ENCODE data around the gene NEK9. TPM values are rescaled to one million over a fixed set of nuclear protein-coding genes. Genes with fewer than 3 reads are reported as not detected.
"Not testable (repeated sequence)": the region's sequence is repeated elsewhere in the genome, so short reads cannot be mapped to it uniquely, and the experiment has no call there.

The NEK9 gene
- total RNA-seq, 1 experiment from 2014 or later = 56.5 TPM

DNA sequence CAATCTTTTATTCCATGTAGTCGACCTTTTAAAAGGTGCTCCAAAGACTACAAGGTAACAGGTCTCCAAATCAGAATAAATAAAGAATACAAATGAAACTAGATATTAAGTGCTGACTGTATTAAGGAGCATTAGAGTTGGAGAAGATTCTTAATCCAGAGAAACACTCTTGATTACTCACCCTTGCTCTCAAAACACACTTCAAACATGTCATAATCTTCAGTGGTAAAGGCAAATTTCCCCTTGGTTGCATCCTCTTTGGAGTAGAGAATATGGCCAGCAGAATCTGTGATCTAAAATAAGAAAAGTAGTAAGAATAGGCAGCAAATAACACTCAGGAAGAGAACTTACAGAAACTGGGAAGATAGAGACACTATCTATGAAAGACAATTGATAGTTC, 25.0 kb upstream of the NEK9 start:
- Histone ChIP-seq H4K5ac (ENCODE audit: insufficient read length, low read depth, low read length) (no peak overlapping the region), H3K27me3 (ENCODE audit: insufficient read depth, low read length) (no peaks in the 10 kb centered on the region), H4K8ac (replicated peaks; ENCODE audit: insufficient read length, low read depth, low read length) (no peak overlapping the region), H3K14ac (ENCODE audit: insufficient read depth, low read length) (no peak overlapping the region), H4K91ac (ENCODE audit: insufficient read length, low read depth, low read length) (no peak overlapping the region), H2AK5ac (ENCODE audit: insufficient read length, low read length) (no peak overlapping the region), H3K27ac (ENCODE audit: insufficient read length, low read depth, low read length) (no peak overlapping the region), H3K4me1 (ENCODE audit: insufficient read depth, low read length) (no peaks in the 10 kb centered on the region; the same call in 1 of the 2 replicates), H3K79me2 (ENCODE audit: insufficient read depth, low read length) (no peaks in the 10 kb centered on the region; the same call in 1 of the 2 replicates), H2BK20ac (ENCODE audit: low read depth, low read length, poor library complexity, severe bottlenecking) (no peak overlapping the region), H3K79me1 (ENCODE audit: insufficient read depth, low read depth, low read length, poor library complexity, severe bottlenecking) (no peaks in the 10 kb centered on the region), H3K23ac (ENCODE audit: insufficient read length, low read depth, low read length) (no peak overlapping the region), H2BK12ac (ENCODE audit: insufficient read length, low read depth, low read length) (no peak overlapping the region), H3K4ac (ENCODE audit: low read depth, low read length) (no peak overlapping the region), H2BK120ac (ENCODE audit: low read depth, low read length, poor library complexity, severe bottlenecking) (no peak overlapping the region), H3K4me2 (ENCODE audit: insufficient read depth, insufficient read length, low read length) (no peak overlapping the region), H3T11ph (ENCODE audit: low read length) (no peak overlapping the region), H2BK5ac (ENCODE audit: insufficient read length, low read length) (no peak overlapping the region), H2BK15ac (ENCODE audit: low read depth, low read length) (no peak overlapping the region), H3K56ac (ENCODE audit: insufficient read length, low read depth, low read length) (no peak overlapping the region), H3K9ac (ENCODE audit: extremely low read depth, insufficient read length, low read length) (no peak overlapping the region), H3K23me2 (ENCODE audit: insufficient read length, low read depth, low read length, poor library complexity, severe bottlenecking) (no peaks in the 10 kb centered on the region), H4K20me1 (ENCODE audit: control insufficient read depth, insufficient read depth, insufficient read length) (no peaks in the 10 kb centered on the region), H2AFZ (ENCODE audit: low read length) (no peak overlapping the region), H3K18ac (ENCODE audit: insufficient read length, low read depth, low read length) (no peak overlapping the region), H3K9me3 (ENCODE audit: control insufficient read depth, low read depth, low read length) (no peaks in the 10 kb centered on the region)
- no peak for DNase-seq
- H3K27ac Mint-ChIP-seq = peak overlapping the region in 1 of 3 experiments; percentile 5; a peak in 1 of 7 replicates
- H3K9me3 Mint-ChIP-seq = no peaks in the 10 kb centered on the region
- no peak overlapping the region for H3K4me3 Mint-ChIP-seq
- peaks cover 9 to 19% (median 11%) of the 10 kb centered on the region in 3 experiments; a peak in 6 of 7 replicates for H3K36me3 Mint-ChIP-seq (ENCODE audit: insufficient read depth in 1 of 3, low read depth in 3 of 3)
- H3K4me1 Mint-ChIP-seq = peaks cover 18 to 21% of the 10 kb centered on the region in 2 experiments
- TF ChIP-seq CTCF (conservative IDR thresholded peaks at IDR 0.05) = no peak
- H3K27me3 Mint-ChIP-seq (ENCODE audit: low read depth) = no peaks in the 10 kb centered on the region
- WGBS (ENCODE audit: extremely low coverage, insufficient read length, low lambda C conversion rate) = no CpG with 5 or more reads among the region's 1 CpG

GRCh38 chr14:75150637-75151036, 23.8 kb upstream of the NEK9 start:
- not testable (repeated sequence) for H4K5ac ChIP-seq (ENCODE audit: insufficient read length, low read depth, low read length); H3K4me3 Mint-ChIP-seq; H3K9ac ChIP-seq (ENCODE audit: extremely low read depth, insufficient read length, low read length); H2BK20ac ChIP-seq (ENCODE audit: low read depth, low read length, poor library complexity, severe bottlenecking); H3K4me2 ChIP-seq (ENCODE audit: insufficient read depth, insufficient read length, low read length); H4K8ac ChIP-seq (replicated peaks; ENCODE audit: insufficient read length, low read depth, low read length); H3K18ac ChIP-seq (ENCODE audit: insufficient read length, low read depth, low read length); H3K4me1 ChIP-seq (ENCODE audit: insufficient read depth, low read length); H3K56ac ChIP-seq (ENCODE audit: insufficient read length, low read depth, low read length); H3K14ac ChIP-seq (ENCODE audit: insufficient read depth, low read length); H2BK120ac ChIP-seq (ENCODE audit: low read depth, low read length, poor library complexity, severe bottlenecking); H3K27ac Mint-ChIP-seq; H3K23ac ChIP-seq (ENCODE audit: insufficient read length, low read depth, low read length); H4K20me1 ChIP-seq (ENCODE audit: control insufficient read depth, insufficient read depth, insufficient read length); H2BK12ac ChIP-seq (ENCODE audit: insufficient read length, low read depth, low read length); H3K9me3 Mint-ChIP-seq; H3T11ph ChIP-seq (ENCODE audit: low read length); H2BK5ac ChIP-seq (ENCODE audit: insufficient read length, low read length); DNase-seq; H3K4ac ChIP-seq (ENCODE audit: low read depth, low read length); H2AK5ac ChIP-seq (ENCODE audit: insufficient read length, low read length); H3K27me3 ChIP-seq (ENCODE audit: insufficient read depth, low read length); H3K27me3 Mint-ChIP-seq (ENCODE audit: low read depth); H3K27ac ChIP-seq (ENCODE audit: insufficient read length, low read depth, low read length); H2AFZ ChIP-seq (ENCODE audit: low read length); H3K79me1 ChIP-seq (ENCODE audit: insufficient read depth, low read depth, low read length, poor library complexity, severe bottlenecking); H3K79me2 ChIP-seq (ENCODE audit: insufficient read depth, low read length); H4K91ac ChIP-seq (ENCODE audit: insufficient read length, low read depth, low read length); H3K9me3 ChIP-seq (ENCODE audit: control insufficient read depth, low read depth, low read length); H3K23me2 ChIP-seq (ENCODE audit: insufficient read length, low read depth, low read length, poor library complexity, severe bottlenecking); H2BK15ac ChIP-seq (ENCODE audit: low read depth, low read length)
- WGBS (ENCODE audit: extremely low coverage, insufficient read length, low lambda C conversion rate) = no CpG with 5 or more reads among the region's 6 CpGs
- H3K4me1 Mint-ChIP-seq = peaks cover 18 to 19% of the 10 kb centered on the region in 2 experiments
- peaks cover 13 to 23% (median 19%) of the 10 kb centered on the region in 3 experiments; a peak in 6 of 7 replicates for H3K36me3 Mint-ChIP-seq (ENCODE audit: insufficient read depth in 1 of 3, low read depth in 3 of 3)
